NCI-H82 treated with DMSO at 0.1 percent for 48 hours (cell line): ENCODE data around the gene RPL10L.

Experiments
- DNase-seq: peaks from one replicate; lab custom pipeline; 2025; ENCODE audit not compliant: unreplicated experiment; lab: John Stamatoyannopoulos, UW

RPL10L gene

DNA sequence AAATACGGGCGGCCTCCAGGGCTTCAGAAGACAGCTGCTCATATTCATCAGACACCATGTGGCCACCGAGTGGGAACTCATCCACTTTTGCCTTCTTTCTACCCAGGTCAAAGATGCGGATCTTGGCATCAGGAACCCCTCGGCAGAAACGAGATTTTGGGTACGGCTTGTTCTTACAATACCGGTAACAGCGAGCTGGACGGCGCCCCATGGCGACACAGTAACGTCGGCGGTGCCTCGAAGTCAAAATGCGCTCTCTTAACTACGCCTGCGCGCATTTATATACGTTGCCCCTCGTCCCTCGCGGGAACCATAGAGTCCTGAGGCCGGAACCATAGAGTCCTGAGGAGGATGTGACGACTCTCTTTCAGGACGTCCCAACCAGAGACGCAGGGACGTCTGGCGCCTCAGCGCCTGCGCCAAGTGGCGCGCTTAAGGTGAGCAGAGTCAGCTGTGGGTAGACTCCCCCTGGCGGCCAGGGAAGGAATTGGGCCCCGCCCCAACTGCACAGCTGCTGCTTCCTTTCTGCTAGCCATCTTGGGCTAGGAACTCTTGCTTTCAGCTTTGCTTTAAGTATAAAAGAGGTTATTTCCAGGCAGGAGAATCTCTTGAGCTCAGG is at the start of gene RPL10L:
RPL10L (minus strand) TSS at position 256 of the 619 bp plus-strand sequence; CDS start at position 211, 45 bp downstream.
- DNase-seq: no peak

- no peak for DNase-seq
These were observed 40.2 kb upstream of the RPL10L start for GRCh38 chr14:46691819-46692218.

- DNase-seq: no peak
These were observed 35.1 kb upstream of the RPL10L start for GRCh38 chr14:46686652-46687051.

- DNase-seq: no peak
These were observed 20.5 kb upstream of the RPL10L start for GRCh38 chr14:46672128-46672527.

DNA sequence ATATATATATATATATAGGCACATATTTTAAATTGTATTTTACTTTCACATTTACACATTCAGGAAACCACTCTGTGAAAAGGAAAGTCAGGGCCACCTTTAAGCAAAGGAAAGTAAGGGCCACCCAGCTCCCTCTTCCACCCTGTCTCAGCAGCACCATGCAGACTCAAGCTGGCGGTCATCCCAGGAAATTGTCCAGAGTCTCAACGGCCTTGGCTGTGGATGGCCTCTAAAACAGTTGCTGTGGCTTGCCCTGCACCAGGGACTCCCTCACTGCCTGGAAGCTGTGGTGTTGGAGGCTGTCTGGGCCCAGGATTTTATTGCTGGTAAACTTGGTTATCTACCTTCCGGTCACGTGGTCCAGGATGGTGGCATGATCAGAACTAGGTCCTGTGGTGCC is 11.8 kb upstream of the RPL10L start:
- DNase-seq: no peak

- DNase-seq: no peak
These were observed 10.1 kb upstream of the RPL10L start for GRCh38 chr14:46661728-46662127.

DNA sequence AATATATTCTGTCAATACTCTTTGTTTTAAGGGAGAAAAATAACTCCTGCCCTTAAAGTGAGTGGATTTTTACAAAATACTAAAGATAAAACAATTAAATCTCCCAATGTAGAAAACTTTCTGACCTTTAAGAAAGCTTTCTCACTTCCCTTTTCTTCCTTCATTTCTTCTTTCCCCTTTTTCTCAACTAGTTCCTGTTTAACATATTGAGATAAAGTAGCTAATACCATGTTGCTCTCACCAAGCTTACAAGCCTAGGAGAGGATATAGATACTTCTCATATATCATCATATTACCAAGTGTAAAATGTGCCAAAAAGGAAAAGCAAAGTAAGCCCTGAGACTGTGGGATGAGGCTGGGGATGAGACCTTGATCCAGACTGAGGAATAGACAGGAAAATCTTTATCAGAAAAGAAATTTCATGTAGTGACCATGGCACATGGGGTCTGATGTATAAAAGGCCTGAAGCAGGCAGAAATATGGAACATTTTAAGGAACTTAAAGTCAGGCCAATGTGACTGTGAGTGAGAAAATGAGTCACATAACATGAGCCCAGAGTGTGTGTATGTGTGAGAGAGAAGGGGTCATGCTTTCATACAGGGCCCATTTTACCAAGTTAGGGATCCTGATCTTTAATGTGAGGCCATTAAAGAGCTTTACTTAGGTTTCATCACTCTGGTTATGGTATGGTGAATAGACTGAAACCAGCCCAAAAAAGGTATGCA is 1.6 kb upstream of the RPL10L start:
- no peak for DNase-seq

- no peak for DNase-seq
These were observed 4.8 kb downstream of the RPL10L start for GRCh38 chr14:46646796-46647195.

GRCh38 chr14:46626876-46627275 is 24.7 kb downstream of the RPL10L start:
- no peak for DNase-seq
